ENCODE measurements around the gene MEF2A.

MEF2A gene

DNA sequence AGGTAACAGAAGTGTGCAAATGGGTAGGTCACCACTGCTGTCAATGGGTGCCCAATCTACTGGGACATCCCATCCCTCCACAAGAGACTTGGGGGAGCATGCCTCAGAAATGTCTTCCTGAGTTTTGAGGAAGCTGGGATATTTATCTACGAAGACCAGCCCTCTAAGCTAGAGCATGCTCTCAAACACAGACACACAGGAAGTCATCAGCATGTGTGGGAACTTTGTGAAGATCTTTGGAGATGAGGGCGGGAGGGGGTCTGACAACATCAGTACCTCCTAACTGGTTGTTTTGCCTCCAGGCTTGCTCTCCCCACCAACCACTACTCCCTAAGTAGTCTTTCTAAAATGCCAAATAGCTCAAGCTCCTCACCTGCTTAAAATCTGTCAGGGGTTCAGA, 3.5 kb upstream of the MEF2A start:
- DNase-seq (ENCODE audit: low read depth in 1 of 2, low spot score in 1 of 2), result no peak

DNA sequence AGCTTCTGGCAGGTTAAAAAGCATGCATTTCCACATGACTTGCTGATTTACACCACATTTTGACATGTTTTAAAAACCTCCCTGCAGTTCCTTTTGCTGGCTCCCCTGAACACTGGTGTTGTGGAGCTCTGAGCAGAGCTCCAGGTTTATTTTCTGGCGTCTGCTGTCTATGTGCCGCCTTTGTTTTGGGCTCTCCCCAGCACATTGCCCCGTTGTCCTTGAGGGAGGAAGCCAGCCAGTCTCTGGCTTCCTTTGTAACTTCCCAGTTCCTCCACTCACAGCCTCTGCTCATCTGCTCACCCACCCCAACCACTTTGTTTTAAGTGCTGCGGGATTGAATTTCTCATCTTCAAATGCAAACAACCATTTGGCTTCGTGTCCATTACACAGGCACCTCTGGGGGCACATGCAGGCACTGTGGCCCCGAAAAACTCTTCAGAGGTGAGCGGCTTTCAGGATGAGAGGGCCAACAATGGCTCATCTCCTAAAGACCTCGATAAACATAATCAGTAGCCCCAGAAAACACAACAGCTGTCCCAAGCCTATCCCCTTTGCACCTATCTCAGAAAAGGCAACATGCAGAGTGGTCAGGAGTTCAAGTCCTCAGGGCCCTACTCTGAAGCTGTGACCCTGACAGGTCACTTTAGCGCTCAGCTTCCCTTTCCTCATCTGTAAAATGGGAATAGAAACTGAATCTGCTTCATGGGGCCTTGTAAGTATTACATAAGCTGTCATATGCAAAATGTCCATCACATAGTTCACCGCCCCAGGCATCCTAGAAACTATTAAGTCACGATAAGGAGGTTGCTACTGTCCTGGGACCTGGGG, 1.3 kb upstream of the MEF2A start:
- no peak for DNase-seq (ENCODE audit: low read depth in 1 of 2, low spot score in 1 of 2)

DNA sequence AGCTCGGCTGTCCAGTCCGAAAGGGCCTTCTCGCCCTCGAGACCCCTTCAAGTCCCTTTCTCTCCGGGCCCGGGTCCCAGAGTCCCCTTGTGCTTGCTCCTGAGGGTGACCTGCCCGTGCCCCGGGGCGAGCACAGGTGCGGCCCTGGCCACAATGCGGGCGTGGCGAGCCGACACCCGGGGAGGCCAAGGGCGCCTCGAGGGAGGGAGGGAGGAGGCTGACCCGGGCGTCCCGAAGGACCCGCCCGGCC, 810 bp upstream of the MEF2A start:
- no peak for DNase-seq (ENCODE audit: low read depth in 1 of 2, low spot score in 1 of 2)

DNA sequence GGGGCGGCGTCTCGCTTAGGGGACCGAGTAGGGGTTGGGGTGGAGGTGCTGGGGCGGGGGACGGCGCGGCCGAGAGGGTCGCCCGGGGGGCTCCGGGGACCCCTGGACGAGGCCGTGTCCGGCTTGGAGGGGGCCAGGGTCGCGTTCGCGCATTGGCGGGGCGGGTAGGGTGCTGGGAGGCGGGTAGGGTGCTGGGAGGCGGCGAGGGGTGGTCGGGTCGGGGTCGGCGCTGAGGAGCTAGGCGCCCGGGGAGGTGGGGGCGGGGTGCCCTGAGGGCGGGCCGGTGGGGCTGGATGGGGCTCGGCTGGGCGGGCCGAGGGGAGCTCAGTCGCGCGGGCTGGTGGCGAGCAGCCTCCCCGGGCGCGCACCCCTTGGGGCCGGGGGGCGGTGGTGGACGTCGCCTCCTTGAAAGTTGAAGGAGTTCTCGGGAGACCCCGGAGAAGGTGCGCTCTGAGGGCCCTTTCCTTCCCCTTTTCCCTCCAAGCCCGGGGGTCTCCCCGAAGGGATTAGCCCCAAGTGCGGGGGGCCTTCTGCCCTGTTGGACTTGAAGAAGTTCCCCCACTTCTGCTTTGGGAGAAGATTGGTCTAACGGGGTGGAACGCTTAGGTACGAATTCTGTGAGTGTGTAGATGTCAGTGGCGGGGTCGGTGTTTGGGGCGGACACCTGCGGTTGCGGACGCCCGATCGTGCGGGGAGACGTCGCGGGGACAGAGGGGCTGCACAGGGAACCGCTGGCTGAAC, 543 bp downstream of the MEF2A start:
- DNase-seq (ENCODE audit: low read depth in 1 of 2, low spot score in 1 of 2), result peak in 1 of 2 donors; percentile 7

DNA sequence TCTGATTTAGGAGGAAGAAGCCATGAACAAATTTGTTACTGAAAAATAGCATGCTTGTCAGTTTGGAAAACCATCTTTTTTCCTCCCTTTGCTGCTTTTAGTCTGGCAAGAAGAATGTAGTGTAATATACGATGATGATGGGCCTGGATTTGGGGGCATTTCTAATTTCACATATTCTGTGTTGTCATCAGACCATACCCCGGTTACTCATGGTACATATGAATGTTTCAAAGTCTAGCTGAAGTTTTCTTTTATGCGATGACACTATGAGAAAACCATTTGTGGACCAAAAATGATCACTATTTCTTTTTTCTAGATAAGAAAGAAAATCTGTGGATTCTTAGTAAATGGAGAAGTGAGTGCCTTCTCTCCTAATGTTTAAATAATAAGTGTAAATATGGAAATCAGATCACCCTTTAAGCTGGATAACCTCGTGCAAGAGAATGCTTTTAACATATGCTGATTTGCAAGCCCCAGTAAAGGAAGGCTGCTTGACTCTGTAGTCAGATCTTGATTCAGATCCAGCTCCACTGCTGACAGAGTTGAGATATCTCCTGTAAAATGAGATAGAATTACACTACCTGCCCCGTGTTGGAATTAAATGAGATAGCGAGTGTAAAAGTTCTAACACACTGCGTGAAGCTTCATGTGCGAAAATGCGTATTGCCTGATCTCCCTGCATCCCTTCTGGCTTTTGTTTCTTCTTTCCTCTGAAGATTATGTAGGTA, 3.0 kb downstream of the MEF2A start:
- DNase-seq (ENCODE audit: low read depth in 1 of 2, low spot score in 1 of 2), result no peak

DNA sequence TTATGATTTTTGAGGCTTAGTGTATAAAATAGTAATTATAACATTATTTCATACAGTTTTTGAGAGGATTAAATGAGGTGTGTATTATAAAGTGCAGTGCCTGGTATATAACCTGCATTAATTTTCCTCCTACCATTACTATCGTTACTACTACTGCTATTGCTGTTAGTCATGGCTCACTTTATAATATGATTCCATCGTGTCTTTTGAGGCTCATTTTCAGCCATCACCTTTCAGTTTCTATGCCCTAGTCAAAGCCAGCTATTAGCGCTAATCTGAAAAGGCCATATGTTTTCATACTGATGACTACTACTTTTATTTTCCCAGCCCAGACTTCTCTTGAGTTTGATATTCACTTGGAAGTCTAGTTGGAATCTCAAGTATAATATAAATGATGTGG, 5.5 kb downstream of the MEF2A start:
- no peak for DNase-seq (ENCODE audit: low read depth in 1 of 2, low spot score in 1 of 2)

DNA sequence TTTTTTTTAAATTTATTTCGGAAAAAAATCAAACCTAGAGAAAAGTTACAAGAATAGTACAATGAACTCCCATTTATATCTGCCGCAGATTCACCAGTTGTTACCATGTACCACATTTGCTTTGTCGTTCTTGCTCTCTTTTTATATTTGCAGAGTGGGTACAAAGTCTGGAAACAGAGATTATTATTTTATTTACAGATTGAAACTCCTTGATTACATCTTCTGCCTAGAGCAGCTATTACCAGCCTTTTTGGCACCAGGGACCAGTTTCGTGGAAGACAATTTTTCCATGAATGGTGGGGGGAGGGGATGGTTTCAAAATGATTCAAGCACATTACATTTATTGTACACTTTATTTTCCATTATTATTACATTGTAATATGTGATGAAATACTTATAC, 8.3 kb downstream of the MEF2A start:
- no peak for DNase-seq (ENCODE audit: low read depth in 1 of 2, low spot score in 1 of 2)

DNA sequence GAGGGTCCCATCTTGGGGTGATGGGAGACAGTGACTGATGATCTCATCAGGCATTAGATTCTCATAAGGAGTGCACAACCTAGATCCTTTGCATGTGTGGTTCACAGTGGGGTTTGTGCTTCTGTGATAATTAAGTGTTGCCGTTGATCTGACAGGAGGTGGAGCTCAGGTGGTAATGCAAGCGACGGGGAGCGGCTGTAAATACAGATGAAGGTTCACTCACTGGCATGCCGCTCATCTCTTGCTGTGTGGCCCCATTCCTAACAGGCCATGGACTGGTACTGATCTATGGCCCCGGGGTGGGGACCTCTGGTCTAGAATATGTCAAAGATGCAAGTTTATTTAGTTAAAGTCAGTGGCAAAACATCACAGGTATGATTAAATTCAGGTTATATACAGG, 8.7 kb downstream of the MEF2A start:
- DNase-seq (ENCODE audit: low read depth in 1 of 2, low spot score in 1 of 2), result no peak

DNA sequence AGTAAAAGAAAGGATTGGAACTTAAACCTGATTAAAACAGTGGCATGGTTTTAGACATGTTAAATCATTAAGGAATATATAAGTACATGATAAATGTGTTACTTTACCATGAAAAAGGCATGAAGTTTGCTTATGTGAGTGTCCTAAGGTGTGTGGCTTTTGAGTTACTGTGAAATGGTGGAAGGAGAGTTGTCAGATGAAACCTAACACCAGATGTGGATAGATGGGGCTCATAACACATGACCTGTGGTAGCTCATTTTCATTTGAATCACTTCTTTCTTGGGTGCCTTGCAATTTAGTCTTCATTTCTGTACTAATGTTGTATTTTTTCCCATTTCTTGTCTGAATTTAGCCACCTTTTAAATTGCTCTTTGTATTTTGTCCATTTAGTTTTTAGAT, 13.0 kb downstream of the MEF2A start:
- DNase-seq (ENCODE audit: low read depth in 1 of 2, low spot score in 1 of 2), result no peak

DNA sequence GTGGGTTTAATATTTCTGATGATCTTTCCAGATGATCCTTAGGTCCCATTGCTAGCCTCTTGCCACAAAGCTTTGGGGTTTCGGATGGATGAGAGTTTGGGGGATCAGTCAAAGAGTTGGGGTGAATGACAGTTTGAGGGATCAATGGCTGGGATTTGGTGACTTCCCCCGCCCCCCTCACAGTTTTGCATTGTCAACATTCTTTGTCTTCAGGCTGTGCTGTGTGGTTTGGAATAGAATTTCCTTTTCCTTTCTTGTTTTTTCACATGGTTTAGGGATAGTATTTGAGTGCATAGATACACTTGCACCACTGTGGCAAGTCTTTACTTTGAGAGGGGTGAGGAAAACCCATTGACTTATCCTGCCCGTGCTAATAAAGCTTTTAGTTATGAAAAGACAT, 14.3 kb downstream of the MEF2A start:
- no peak for DNase-seq (ENCODE audit: low read depth in 1 of 2, low spot score in 1 of 2)

DNA sequence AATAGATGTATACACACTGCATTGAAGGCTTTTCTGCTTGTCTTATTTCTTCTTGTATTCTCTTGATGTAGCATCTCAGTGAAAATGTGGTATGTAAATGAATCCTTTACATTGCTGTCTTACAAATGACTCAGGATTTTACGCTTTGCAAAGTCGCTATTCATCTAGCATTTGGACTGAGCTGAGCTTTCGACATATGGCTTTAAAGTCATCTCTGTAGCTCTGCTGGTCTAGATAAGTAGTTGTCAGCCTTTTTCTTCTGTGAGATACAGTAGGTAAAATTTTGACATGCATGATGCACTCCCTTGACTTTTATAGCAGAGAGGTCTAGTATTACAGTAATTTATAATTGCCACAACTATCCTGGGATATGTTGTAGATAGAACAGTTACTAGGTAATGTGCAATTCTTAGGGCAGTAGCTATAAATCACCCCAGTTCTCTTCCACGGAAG, 16.8 kb downstream of the MEF2A start:
- no peak for DNase-seq (ENCODE audit: low read depth in 1 of 2, low spot score in 1 of 2)

DNA sequence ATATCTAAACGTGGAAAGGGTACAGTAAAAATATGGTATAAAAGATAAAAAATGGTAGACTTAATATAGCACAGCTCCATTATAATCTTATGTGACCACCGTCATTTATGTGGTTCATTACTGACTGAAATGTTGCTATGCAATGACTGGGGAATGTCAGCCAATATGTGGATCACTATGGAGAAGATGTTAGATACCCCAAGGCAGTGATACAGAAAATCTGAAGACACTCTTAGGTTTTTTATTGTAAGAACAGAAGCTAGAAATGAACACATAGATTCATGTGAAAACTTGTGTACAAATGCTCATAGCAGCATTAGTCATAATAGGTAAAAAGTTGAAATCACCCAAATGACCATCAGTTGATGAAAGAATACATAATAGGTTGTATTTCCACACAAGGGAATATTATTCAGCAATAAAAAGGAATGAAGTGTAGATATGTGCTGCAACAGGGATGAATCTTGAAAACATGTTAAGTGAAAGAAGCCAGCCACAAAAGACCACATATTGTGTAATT, 18.4 kb downstream of the MEF2A start:
- no peak for DNase-seq (ENCODE audit: low read depth in 1 of 2, low spot score in 1 of 2)

DNA sequence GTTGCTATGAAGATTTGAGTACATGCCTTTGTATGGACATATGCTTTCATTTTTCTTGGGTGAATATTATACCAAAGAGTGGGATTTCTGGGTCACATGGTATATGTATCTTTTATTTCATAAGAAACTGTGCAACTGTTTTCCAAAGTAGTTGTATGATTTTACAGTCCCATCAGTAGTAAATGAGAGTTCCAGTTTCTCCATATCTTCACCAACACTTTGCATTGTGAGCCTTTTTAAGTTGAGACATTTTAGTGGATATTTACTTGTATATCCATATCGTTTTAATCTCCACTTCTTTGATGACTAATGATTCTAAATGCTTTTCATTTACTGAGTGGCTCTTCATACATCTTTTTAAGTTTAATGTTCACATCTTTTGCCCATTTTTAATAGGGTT, 20.3 kb downstream of the MEF2A start:
- no peak for DNase-seq (ENCODE audit: low read depth in 1 of 2, low spot score in 1 of 2)

DNA sequence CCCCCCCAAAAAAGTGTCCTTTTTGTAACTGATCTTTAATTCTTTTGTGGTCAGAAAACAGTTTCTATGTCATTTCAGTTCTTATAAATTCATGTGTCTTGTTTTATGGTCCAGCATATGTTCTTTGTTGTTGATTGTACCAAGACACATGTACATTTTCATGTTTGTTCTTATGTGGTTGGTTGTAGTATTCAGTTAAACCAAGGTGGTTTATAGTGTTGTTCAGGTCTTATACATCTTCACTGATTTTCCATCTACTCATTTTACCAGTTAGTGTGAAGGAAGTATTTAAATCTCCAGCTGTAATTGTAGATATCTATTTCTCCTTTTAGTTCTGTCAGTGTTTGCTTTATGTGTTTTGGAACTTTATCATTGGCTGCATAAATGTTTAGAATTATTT, 24.0 kb downstream of the MEF2A start:
- no peak for DNase-seq (ENCODE audit: low read depth in 1 of 2, low spot score in 1 of 2)

DNA sequence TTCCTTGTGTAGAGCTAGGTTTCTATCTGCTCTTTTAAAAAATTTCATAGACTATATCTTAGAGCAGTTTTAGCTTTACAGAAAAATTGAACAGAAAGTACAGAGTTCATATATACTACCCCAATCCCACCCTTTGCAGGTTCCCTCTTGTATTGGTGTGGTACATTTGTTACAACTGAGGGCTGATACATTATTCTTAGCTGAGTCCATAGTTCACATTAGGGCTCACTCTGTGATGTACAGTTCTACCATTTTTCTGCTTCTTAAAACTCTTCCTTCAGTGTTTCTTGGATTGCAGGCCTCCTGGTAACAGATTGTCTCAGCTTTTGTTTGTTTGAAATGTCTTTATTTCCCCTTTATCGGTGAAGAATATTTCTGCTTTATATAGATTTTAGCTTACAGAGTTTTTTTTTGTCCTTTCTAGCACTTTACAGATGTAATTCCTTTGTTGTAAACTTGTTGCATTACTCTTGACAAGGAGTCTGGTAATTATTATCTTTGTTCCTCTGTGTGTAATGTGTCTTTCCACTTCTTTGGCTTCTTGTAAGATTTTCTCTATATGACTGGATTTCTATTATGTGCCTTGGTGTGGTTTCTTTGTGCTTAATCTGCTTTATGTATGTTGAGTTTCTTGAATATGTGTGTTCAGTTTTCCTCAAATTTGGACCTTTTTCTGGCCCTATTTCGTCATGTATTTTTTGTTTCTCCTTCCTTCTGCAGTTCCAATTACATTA, 25.3 kb downstream of the MEF2A start:
- DNase-seq (ENCODE audit: low read depth in 1 of 2, low spot score in 1 of 2), result no peak

DNA sequence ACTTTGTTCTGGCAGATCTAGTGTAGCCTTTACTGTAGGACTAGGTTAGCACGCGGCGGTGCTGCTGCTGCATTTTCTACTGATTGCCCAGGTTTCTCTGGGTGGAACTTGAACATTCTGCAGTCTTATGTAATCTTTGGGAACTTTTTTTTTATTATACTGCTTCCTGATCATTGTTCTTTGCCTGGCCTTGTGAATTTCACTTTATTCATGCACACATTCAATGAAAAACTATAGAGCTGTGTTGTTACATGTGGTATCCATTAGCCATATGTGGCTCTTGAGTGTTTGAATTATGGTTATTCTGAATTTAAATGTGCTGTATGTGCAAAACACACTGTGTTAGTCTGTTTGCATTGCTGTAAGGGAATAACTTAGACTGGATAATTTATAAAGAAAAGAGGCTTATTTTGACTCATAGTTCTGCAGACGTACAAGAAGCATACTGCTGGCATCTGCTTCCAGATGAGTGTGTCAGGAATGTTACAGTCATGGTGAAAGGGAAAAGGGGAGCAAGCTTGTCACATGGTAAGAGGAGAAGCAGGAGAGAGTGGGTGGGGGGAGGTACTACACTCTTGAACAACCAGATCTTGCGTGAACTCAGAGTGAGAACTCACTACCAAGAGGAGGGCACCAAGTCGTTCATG, 26.5 kb downstream of the MEF2A start:
- DNase-seq (ENCODE audit: low read depth in 1 of 2, low spot score in 1 of 2), result no peak

DNA sequence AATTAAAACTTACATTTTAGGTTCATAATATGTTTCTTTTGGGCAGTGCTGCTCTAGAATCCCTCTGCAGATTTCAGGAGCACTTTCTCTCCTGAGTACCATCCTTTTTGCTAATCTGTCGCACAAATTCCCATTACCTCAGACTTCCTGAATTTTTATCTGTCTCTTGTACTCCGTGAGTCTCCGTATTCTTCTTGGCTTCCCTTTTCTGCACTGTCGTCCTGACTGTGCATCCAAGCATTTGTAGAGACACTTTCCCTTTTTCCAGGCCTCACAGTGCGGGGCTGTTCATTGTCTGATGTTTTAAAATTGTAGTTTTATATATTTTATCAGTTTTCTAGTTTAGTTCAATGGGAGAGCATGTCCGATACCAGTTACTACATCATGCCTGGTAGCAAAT, 27.3 kb downstream of the MEF2A start:
- no peak for DNase-seq (ENCODE audit: low read depth in 1 of 2, low spot score in 1 of 2)

DNA sequence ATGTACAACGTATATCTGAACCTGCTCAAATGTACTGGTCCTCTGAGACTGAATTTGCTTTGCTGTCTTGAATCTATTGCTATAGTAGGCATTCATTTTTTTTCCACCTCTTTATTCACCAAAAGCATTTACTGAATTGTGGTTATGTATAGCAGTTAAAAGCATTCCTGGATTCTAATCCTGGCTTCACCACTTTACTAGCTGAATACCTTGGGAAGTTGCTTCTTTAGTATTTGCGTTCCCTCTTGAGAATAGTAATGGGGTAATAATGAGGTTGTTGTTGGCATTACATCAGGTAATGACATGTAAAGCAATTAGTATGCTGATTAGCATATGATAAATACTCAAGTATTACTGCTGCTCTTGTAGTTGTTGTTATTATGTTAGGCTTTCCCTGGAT, 29.1 kb downstream of the MEF2A start:
- no peak for DNase-seq (ENCODE audit: low read depth in 1 of 2, low spot score in 1 of 2)

DNA sequence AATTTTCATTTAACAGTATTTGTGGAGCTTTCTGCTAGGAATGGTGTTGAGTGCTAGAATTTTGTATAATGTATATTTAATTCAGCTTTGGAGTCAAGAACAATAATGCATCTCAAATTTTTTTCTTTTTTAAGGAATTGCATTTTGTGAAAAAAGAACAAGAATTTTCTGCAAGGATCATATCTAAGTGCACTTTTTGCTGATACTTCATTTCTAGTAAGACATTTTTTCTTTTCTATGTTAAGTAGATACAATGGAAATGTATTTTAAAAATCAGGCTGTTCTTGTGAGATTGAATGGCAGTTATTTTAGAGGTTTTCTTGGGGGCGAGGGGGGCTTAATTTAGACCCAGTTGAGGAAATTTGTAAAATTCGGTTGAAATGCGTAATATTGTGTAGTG, 32.5 kb downstream of the MEF2A start:
- DNase-seq (ENCODE audit: low read depth in 1 of 2, low spot score in 1 of 2), result no peak

DNA sequence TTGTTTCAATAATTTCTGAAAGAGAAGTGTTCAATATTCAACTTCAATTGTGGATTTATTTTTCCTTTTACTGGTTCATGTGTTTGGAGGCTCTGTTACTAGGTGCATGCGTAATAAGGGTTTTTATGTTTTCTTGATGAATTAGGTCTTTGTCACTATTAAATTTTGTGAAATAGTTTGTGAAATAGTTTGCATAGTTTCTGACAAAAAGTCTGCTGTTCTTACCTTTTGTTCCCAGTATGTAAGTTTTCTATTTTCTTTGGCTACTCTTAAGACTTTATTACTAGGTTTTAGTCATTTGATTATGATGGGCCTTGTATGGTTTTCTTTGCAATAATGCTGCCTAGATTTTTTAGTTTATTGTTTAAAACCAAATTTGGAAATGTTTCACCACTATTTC, 38.0 kb downstream of the MEF2A start:
- no peak for DNase-seq (ENCODE audit: low read depth in 1 of 2, low spot score in 1 of 2)

DNA sequence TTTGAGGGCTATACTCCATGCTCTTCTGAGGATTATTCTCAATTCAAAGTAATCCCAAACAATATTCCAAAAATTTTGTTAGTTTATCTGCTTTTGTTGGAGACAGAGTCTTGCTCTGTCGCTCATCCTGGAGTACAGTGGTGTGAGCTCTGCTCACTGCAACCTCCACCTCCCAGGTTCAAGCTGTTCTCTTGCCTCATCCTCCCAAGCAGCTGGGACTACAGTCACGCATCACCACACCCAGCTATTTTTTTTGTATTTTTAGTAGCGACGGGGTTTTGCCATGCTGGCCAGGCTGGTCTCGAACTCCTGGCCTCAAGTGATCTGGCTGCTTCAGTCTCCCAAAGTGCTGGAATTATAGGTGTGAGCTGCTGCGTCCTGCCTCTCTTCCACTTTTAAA, 39.1 kb downstream of the MEF2A start:
- no peak for DNase-seq (ENCODE audit: low read depth in 1 of 2, low spot score in 1 of 2)
